Right lobe of liver (tissue), 4 donors: ENCODE measurements around the gene KDM4C.

Source experiments
- CTCF ChIP-seq, 4 donors: fragments of 200-600 bp in 3 of 4; fragments of 450-650 bp in 1 of 4; IDR thresholded peaks; one replicate each; pipeline versions ENCODE4 v1.5.1 to v1.8.0; 2016 to 2022; ENCODE audit warnings: antibody characterized with exemption in 4 of 4, mild to moderate bottlenecking in 2 of 4
- POLR2A ChIP-seq: fragments of 450-650 bp; IDR thresholded peaks from one replicate; pipeline ENCODE4 v1.6.1; 2017; ENCODE audit warnings: antibody characterized with exemption, mild to moderate bottlenecking
- donor health status: DM: no; HTN: no; CAD: no.
- donor health status: DM: no; HTN: no; CAD: no.
- donor health status: DM: no; HTN: yes; CAD: no.

- no peak for TF ChIP-seq CTCF (IDR thresholded peaks at IDR 0.05)
- TF ChIP-seq POLR2A, result no peak
Observed at GRCh38 chr9:6887051-6887450, 129.3 kb downstream of the KDM4C start.
